GM23338 (cell line): ENCODE results near the gene FHAD1. TPM values are rescaled to one million over a fixed set of nuclear protein-coding genes. Genes with fewer than 3 reads are reported as not detected.
A peak's percentile ranks its signal among the peaks of the same experiment; 100 is the strongest.

Source experiments
- ATAC-seq: fragments of 200-7000 bp; cut with Tn5 transposase; 3 replicates; pipeline ENCODE4 v1.9.1; 2020
- DNase-seq: peaks from one replicate; pipeline ENCODE4 v3.0.0-alpha.2; 2015; ENCODE audit warnings: low spot score
- H2AFZ ChIP-seq: fragments of 200-600 bp; sonication (generic); 2 replicates; pipeline ENCODE4 v1.8.0; 2016; ENCODE audit warnings: antibody characterized with exemption, mild to moderate bottlenecking, moderate library complexity
- H3F3A ChIP-seq: fragments of 200-600 bp; sonication (generic); replicated peaks from 2 replicates; pipeline ENCODE4 v1.8.0; 2017; ENCODE audit warnings: antibody characterized with exemption, mixed run types, low read depth
- H3K27ac ChIP-seq: fragments of 200-600 bp; sonication (generic); 2 replicates; pipeline ENCODE4 v1.6.1; 2016; ENCODE audit warnings: low read depth
- H3K27me3 ChIP-seq: fragments of 200-600 bp; sonication (generic); 2 replicates; pipeline ENCODE4 v1.8.0; 2016; ENCODE audit warnings: mild to moderate bottlenecking, mixed run types, moderate library complexity; ENCODE audit not compliant: insufficient read depth
- H3K36me3 ChIP-seq: fragments of 200-600 bp; sonication (generic); 2 replicates; pipeline ENCODE4 v1.8.0; 2016; ENCODE audit warnings: mild to moderate bottlenecking; ENCODE audit not compliant: insufficient read depth
- H3K4me1 ChIP-seq: fragments of 200-600 bp; sonication (generic); 2 replicates; pipeline ENCODE4 v1.8.0; 2016; ENCODE audit warnings: mild to moderate bottlenecking, moderate library complexity; ENCODE audit not compliant: insufficient read depth
- H3K4me2 ChIP-seq: fragments of 200-600 bp; sonication (generic); 2 replicates; pipeline ENCODE4 v1.7.1; 2017; ENCODE audit warnings: mixed run types
- H3K4me3 ChIP-seq: fragments of 200-600 bp; sonication (generic); 2 replicates; pipeline ENCODE4 v1.6.1; 2016; ENCODE audit warnings: mixed run types
- H3K79me2 ChIP-seq: fragments of 200-600 bp; sonication (generic); replicated peaks from 2 replicates; pipeline ENCODE4 v1.8.0; 2017; ENCODE audit warnings: mild to moderate bottlenecking; ENCODE audit not compliant: insufficient read depth
- H3K9me2 ChIP-seq: fragments of 200-600 bp; sonication (generic); 2 replicates; pipeline ENCODE4 v1.8.0; 2017; ENCODE audit not compliant: insufficient read depth
- H4K20me1 ChIP-seq: fragments of 200-600 bp; sonication (generic); replicated peaks from 2 replicates; pipeline ENCODE4 v1.8.0; 2017; ENCODE audit warnings: mild to moderate bottlenecking; ENCODE audit not compliant: insufficient read depth
- H3K27ac Mint-ChIP-seq: 2 replicates; pipeline ENCODE4 v1.8.0; 2020; ENCODE audit warnings: inconsistent platforms, mild to moderate bottlenecking, moderate library complexity, mixed read lengths
- H3K27me3 Mint-ChIP-seq: 3 replicates; pipeline ENCODE4 v1.8.0; 2022; ENCODE audit warnings: low read depth, mild to moderate bottlenecking, moderate library complexity, mixed read lengths, inconsistent platforms; ENCODE audit not compliant: insufficient read depth, poor library complexity
- H3K36me3 Mint-ChIP-seq: 3 replicates; pipeline ENCODE4 v1.8.0; 2021; ENCODE audit warnings: low read depth, mild to moderate bottlenecking, inconsistent platforms, moderate library complexity, mixed read lengths
- H3K4me1 Mint-ChIP-seq: 3 replicates; pipeline ENCODE4 v1.8.0; 2020; ENCODE audit warnings: mild to moderate bottlenecking, inconsistent platforms, mixed read lengths
- H3K4me3 Mint-ChIP-seq: 3 replicates; pipeline ENCODE4 v1.8.0; 2021; ENCODE audit warnings: moderate library complexity, mild to moderate bottlenecking, inconsistent platforms, mixed read lengths
- H3K9me3 Mint-ChIP-seq: 3 replicates; pipeline ENCODE4 v1.8.0; 2020; ENCODE audit warnings: moderate library complexity, mild to moderate bottlenecking, inconsistent platforms, mixed read lengths
- CREB1 ChIP-seq: fragments of 250-450 bp; sonication (Bioruptor Pico); IDR thresholded peaks from 2 replicates; pipeline ENCODE4 v1.5.0; 2020; ENCODE audit warnings: low read depth, mild to moderate bottlenecking, moderate library complexity
- EZH2 ChIP-seq: fragments of 200-600 bp; sonication (generic); IDR thresholded peaks from one replicate; pipeline ENCODE4 v1.8.0; 2017; ENCODE audit warnings: antibody characterized with exemption, mild to moderate bottlenecking, low read depth; ENCODE audit not compliant: unreplicated experiment
- EZH2phosphoT487 ChIP-seq: fragments of 200-600 bp; sonication (generic); IDR thresholded peaks from one replicate; pipeline ENCODE4 v1.8.1; 2018; ENCODE audit warnings: antibody characterized with exemption; ENCODE audit not compliant: unreplicated experiment
- JUNB ChIP-seq: IDR thresholded peaks from one replicate; pipeline ENCODE4 v1.6.1; 2016; ENCODE audit warnings: antibody characterized with exemption; ENCODE audit not compliant: unreplicated experiment
- NANOG ChIP-seq: IDR thresholded peaks from 2 replicates; pipeline ENCODE4 v1.6.1; 2016; ENCODE audit warnings: antibody characterized with exemption, borderline replicate concordance
- POLR2AphosphoS5 ChIP-seq: IDR thresholded peaks from 2 replicates; pipeline ENCODE4 v1.6.1; 2016; ENCODE audit warnings: antibody characterized with exemption, low read depth
- STAT1 ChIP-seq: IDR thresholded peaks from one replicate; pipeline ENCODE4 v1.6.1; 2016; ENCODE audit warnings: antibody characterized with exemption; ENCODE audit not compliant: unreplicated experiment
- ZNF331 ChIP-seq: fragments of 250-450 bp; sonication (Bioruptor Pico); IDR thresholded peaks from 2 replicates; pipeline ENCODE4 v1.5.0; 2020; ENCODE audit warnings: low read depth, mild to moderate bottlenecking, moderate library complexity
- polyA plus RNA-seq: library from polyadenylated mRNA; unstranded; fragments of >200 nt; fragmentation: Nextera tagmentation; extraction: Ambion mirVana; gene quantifications from 2 replicates; pipeline ENCODE4 v1.2.1, GENCODE V29; 2016
- total RNA-seq: library from RNA; depleted of rRNA; stranded (reverse); fragments of >200 nt; shearing (Covaris generic); gene quantifications from 2 replicates; pipeline ENCODE4 v1.2.3, GENCODE V29; 2014
- TF ChIP-seq, protein P1 (sequence below): IDR thresholded peaks from 2 replicates; pipeline ENCODE4 v1.6.1; 2016; ENCODE audit warnings: antibody characterized with exemption
- TF ChIP-seq, protein P2 (sequence below): fragments of 250-450 bp; sonication (Bioruptor Pico); IDR thresholded peaks from 2 replicates; pipeline ENCODE4 v1.5.0; 2020; ENCODE audit warnings: mild to moderate bottlenecking, moderate library complexity
- TF ChIP-seq, protein P3 (sequence below): IDR thresholded peaks from one replicate; pipeline ENCODE4 v1.6.1; 2018; ENCODE audit warnings: antibody characterized with exemption; ENCODE audit not compliant: unreplicated experiment
- TF ChIP-seq, protein P4 (sequence below), 2 experiments: fragments of 200-600 bp in 1 of 2; sonication (generic) in 1 of 2; conservative IDR thresholded peaks; 2 replicates each; pipeline versions ENCODE4 v1.5.1 to v1.6.1; 2016 to 2017; ENCODE audit warnings: antibody characterized with exemption in 2 of 2, low read depth in 2 of 2, mild to moderate bottlenecking in 2 of 2, moderate library complexity in 1 of 2

The FHAD1 gene
- total and polyA plus RNA-seq, 2 experiments from 2014 or later: 1.8 to 3.3 TPM

DNA sequence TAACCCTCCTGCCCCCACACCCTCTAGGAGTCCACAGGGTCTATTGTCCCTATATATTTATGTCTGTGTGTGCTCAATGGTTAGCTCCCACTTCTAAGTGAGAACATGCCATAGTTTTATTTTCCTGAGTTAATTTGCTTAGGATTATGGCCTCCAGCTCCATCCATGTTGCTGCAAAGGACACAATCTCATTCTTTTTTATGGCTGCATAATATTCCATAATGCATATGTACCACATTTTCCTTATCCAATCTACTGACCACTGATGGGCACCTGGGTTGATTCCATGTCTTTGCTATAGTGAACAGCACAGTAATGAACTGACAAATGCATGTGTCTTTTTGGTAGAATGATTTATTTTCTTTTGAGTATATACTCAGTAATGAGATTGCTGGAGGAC is 13.3 kb upstream of the FHAD1 start (continued):
- TF ChIP-seq, protein P1, sequence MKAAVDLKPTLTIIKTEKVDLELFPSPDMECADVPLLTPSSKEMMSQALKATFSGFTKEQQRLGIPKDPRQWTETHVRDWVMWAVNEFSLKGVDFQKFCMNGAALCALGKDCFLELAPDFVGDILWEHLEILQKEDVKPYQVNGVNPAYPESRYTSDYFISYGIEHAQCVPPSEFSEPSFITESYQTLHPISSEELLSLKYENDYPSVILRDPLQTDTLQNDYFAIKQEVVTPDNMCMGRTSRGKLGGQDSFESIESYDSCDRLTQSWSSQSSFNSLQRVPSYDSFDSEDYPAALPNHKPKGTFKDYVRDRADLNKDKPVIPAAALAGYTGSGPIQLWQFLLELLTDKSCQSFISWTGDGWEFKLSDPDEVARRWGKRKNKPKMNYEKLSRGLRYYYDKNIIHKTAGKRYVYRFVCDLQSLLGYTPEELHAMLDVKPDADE: no peak

DNA sequence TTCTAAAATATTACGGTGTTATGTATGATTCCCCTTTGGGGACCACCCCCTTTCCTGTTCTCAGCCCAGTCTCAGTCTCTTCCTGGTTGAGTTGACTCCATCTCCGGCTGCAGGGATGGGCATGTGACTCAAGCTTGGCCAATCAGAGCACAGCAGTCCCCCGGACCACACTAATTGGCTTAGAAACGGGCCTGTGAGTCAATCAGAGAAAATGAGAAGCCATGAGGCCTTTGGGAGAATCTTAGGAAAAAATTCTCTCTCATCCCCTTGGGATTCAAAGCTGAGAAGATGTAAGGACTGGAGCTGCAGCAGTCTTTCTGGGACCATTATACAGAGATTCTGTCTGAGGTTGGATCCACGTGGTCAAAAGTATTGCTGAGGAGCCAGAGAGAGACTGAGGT is 10.7 kb upstream of the FHAD1 start:
- H2AFZ ChIP-seq: peak overlapping the region; percentile 87
- no peak for DNase-seq
- no peak for TF ChIP-seq EZH2
- TF ChIP-seq STAT1: no peak
- TF ChIP-seq, protein P2, sequence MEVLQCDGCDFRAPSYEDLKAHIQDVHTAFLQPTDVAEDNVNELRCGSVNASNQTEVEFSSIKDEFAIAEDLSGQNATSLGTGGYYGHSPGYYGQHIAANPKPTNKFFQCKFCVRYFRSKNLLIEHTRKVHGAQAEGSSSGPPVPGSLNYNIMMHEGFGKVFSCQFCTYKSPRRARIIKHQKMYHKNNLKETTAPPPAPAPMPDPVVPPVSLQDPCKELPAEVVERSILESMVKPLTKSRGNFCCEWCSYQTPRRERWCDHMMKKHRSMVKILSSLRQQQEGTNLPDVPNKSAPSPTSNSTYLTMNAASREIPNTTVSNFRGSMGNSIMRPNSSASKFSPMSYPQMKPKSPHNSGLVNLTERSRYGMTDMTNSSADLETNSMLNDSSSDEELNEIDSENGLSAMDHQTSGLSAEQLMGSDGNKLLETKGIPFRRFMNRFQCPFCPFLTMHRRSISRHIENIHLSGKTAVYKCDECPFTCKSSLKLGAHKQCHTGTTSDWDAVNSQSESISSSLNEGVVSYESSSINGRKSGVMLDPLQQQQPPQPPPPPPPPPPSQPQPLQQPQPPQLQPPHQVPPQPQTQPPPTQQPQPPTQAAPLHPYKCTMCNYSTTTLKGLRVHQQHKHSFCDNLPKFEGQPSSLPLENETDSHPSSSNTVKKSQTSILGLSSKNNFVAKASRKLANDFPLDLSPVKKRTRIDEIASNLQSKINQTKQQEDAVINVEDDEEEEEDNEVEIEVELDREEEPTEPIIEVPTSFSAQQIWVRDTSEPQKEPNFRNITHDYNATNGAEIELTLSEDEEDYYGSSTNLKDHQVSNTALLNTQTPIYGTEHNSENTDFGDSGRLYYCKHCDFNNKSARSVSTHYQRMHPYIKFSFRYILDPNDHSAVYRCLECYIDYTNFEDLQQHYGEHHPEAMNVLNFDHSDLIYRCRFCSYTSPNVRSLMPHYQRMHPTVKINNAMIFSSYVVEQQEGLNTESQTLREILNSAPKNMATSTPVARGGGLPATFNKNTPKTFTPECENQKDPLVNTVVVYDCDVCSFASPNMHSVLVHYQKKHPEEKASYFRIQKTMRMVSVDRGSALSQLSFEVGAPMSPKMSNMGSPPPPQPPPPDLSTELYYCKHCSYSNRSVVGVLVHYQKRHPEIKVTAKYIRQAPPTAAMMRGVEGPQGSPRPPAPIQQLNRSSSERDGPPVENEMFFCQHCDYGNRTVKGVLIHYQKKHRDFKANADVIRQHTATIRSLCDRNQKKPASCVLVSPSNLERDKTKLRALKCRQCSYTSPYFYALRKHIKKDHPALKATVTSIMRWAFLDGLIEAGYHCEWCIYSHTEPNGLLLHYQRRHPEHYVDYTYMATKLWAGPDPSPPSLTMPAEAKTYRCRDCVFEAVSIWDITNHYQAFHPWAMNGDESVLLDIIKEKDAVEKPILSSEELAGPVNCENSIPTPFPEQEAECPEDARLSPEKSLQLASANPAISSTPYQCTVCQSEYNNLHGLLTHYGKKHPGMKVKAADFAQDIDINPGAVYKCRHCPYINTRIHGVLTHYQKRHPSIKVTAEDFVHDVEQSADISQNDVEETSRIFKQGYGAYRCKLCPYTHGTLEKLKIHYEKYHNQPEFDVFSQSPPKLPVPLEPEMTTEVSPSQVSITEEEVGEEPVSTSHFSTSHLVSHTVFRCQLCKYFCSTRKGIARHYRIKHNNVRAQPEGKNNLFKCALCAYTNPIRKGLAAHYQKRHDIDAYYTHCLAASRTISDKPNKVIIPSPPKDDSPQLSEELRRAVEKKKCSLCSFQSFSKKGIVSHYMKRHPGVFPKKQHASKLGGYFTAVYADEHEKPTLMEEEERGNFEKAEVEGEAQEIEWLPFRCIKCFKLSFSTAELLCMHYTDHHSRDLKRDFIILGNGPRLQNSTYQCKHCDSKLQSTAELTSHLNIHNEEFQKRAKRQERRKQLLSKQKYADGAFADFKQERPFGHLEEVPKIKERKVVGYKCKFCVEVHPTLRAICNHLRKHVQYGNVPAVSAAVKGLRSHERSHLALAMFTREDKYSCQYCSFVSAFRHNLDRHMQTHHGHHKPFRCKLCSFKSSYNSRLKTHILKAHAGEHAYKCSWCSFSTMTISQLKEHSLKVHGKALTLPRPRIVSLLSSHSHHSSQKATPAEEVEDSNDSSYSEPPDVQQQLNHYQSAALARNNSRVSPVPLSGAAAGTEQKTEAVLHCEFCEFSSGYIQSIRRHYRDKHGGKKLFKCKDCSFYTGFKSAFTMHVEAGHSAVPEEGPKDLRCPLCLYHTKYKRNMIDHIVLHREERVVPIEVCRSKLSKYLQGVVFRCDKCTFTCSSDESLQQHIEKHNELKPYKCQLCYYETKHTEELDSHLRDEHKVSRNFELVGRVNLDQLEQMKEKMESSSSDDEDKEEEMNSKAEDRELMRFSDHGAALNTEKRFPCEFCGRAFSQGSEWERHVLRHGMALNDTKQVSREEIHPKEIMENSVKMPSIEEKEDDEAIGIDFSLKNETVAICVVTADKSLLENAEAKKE (CRISPR knock-in tag): no peak
- TF ChIP-seq, protein P3, sequence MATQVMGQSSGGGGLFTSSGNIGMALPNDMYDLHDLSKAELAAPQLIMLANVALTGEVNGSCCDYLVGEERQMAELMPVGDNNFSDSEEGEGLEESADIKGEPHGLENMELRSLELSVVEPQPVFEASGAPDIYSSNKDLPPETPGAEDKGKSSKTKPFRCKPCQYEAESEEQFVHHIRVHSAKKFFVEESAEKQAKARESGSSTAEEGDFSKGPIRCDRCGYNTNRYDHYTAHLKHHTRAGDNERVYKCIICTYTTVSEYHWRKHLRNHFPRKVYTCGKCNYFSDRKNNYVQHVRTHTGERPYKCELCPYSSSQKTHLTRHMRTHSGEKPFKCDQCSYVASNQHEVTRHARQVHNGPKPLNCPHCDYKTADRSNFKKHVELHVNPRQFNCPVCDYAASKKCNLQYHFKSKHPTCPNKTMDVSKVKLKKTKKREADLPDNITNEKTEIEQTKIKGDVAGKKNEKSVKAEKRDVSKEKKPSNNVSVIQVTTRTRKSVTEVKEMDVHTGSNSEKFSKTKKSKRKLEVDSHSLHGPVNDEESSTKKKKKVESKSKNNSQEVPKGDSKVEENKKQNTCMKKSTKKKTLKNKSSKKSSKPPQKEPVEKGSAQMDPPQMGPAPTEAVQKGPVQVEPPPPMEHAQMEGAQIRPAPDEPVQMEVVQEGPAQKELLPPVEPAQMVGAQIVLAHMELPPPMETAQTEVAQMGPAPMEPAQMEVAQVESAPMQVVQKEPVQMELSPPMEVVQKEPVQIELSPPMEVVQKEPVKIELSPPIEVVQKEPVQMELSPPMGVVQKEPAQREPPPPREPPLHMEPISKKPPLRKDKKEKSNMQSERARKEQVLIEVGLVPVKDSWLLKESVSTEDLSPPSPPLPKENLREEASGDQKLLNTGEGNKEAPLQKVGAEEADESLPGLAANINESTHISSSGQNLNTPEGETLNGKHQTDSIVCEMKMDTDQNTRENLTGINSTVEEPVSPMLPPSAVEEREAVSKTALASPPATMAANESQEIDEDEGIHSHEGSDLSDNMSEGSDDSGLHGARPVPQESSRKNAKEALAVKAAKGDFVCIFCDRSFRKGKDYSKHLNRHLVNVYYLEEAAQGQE: no peak
- TF ChIP-seq, protein P4, sequence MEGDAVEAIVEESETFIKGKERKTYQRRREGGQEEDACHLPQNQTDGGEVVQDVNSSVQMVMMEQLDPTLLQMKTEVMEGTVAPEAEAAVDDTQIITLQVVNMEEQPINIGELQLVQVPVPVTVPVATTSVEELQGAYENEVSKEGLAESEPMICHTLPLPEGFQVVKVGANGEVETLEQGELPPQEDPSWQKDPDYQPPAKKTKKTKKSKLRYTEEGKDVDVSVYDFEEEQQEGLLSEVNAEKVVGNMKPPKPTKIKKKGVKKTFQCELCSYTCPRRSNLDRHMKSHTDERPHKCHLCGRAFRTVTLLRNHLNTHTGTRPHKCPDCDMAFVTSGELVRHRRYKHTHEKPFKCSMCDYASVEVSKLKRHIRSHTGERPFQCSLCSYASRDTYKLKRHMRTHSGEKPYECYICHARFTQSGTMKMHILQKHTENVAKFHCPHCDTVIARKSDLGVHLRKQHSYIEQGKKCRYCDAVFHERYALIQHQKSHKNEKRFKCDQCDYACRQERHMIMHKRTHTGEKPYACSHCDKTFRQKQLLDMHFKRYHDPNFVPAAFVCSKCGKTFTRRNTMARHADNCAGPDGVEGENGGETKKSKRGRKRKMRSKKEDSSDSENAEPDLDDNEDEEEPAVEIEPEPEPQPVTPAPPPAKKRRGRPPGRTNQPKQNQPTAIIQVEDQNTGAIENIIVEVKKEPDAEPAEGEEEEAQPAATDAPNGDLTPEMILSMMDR (conservative IDR thresholded peaks at IDR 0.05; ENCODE audit: low read depth in 2 of 2): no peak
- TF ChIP-seq, protein P1: no peak
- TF ChIP-seq JUNB: no peak
- no peak for TF ChIP-seq POLR2AphosphoS5
- no peak for TF ChIP-seq NANOG
- TF ChIP-seq ZNF331 (CRISPR knock-in tag): no peak
- no peak for TF ChIP-seq CREB1
- TF ChIP-seq EZH2phosphoT487: no peak

More for the DNA sequence above, 10.7 kb upstream of the FHAD1 start:
- H3K27ac ChIP-seq: no peak overlapping the region
- peaks cover 3% of the 10 kb centered on the region for H3K27me3 Mint-ChIP-seq
- H3F3A ChIP-seq: no peaks in the 10 kb centered on the region
- no peaks in the 10 kb centered on the region for H3K36me3 Mint-ChIP-seq
- no peak overlapping the region for H3K27ac Mint-ChIP-seq
- no peak; the same call in 2 of the 3 replicates for ATAC-seq
- no peaks in the 10 kb centered on the region for H3K79me2 ChIP-seq
- no peaks in the 10 kb centered on the region for H3K36me3 ChIP-seq
- H3K4me1 ChIP-seq: peaks cover 9% of the 10 kb centered on the region; the same call in 1 of the 2 replicates
- no peaks in the 10 kb centered on the region for H4K20me1 ChIP-seq
- H3K4me2 ChIP-seq: no peak overlapping the region
- H3K4me3 ChIP-seq: no peak overlapping the region
- no peaks in the 10 kb centered on the region for H3K27me3 ChIP-seq
- H3K9me2 ChIP-seq: no peaks in the 10 kb centered on the region
- no peak overlapping the region for H3K4me3 Mint-ChIP-seq
- H3K9me3 Mint-ChIP-seq: no peaks in the 10 kb centered on the region
- peaks cover 13% of the 10 kb centered on the region for H3K4me1 Mint-ChIP-seq
